Myocyte (in vitro differentiated cells): ENCODE measurements around the gene CDC26. TPM values are rescaled to one million over a fixed set of nuclear protein-coding genes. Genes with fewer than 3 reads are reported as not detected.
"Not testable (repeated sequence)": the region's sequence is repeated elsewhere in the genome, so short reads cannot be mapped to it uniquely, and the experiment has no call there.

ENCODE experiments used
- DNase-seq: peaks from one replicate; pipeline ENCODE4 v3.0.0-alpha.2; 2012; ENCODE audit warnings: low read depth
- total RNA-seq: library from RNA; depleted of rRNA; stranded (reverse); fragments of >200 nt; gene quantifications from 2 replicates; pipeline ENCODE4 v1.2.3, GENCODE V29; 2014

CDC26 gene
- total RNA-seq, 1 donor from 2014 or later = 36.0 TPM

DNA sequence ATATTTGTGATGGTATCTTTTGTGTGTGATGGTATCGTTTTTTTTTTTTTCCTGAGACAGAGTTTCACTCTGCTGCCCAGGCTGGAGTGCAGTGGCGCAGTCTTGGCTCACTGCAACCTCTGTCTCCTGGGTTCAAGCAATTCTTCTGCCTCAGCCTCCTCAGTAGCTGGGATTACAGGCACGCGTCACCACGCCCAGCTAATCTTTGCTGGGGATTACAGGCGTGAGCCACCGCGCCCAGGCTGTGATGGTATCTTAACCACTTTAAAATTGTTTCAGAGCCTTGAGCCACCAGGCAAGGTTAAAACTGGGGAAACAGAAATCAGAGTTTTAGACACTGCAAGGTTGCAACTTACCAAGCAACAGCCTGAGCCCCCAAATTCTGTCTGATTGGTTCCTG lies 20.9 kb upstream of the CDC26 start:
- DNase-seq = not testable (repeated sequence)

DNA sequence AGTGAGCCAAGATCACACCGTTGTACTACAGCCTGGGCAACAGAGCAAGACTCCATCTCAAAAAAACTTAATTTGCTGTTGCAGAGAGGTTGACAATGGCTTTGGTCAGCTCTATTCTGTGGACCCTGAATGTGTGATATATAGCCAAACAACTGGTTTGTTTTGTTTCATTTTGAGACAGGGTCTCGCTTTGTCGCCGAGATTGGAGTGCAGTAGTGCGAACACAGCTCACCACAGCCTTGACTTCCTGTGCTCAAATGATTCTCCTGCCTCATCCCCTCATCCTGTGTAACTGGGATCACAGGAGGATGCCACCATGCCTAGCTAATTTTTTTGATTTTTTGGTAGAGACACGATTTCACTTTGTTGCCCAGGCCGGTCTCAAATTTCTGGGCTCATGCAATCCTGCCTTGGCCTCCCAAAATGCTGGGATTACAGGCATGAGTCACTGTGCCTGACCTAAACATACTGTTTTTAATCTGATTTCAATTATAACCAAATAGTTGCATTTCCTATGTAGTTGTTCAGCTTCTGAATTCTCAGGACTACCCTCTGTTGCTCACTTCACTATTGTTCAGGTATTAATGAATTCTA lies 18.0 kb upstream of the CDC26 start:
- peak; percentile 13 for DNase-seq

DNA sequence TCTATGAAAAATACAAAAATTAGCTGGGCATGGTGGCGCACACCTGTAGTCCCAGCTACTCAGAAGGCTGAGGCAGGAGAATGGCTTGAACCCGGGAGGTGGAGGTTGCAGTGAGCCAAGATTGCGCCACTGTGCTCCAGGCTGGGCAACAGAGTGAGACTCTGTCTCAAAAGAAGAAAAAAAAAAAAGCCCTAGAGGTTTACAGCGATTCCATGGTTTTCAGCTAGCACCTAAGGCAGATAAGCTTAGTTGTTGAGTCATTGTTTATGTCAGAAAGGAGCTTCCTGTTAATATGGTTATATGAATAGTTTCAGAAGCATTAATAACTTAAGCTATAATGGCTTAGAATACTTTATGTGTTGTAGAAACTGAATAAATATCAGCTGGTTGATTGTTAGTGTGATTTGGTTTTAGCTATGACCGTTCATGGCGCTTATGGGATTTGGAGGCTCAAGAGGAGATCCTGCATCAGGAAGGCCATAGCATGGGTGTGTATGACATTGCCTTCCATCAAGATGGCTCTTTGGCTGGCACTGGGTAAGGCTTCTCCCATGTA lies 14.8 kb upstream of the CDC26 start:
- DNase-seq = no peak

DNA sequence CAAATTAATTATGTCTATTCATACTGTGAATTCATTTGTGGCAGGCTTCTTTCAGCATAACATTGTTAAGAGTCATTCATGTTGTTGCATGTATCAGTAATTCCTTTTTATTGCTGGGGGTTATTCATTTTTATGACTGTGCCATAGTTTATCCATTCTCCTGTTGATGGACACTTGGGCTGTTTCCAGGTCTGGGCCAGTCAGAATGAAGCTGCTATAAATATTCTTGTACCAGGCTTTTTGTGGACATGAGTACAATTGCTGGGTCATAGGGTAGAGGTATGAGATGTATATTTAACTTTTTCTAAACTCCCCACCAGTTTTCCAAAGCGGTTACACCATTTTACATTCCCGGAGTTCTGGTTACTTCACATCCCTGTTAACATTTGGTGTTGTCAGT lies 13.7 kb upstream of the CDC26 start:
- DNase-seq = peak; percentile 34

DNA sequence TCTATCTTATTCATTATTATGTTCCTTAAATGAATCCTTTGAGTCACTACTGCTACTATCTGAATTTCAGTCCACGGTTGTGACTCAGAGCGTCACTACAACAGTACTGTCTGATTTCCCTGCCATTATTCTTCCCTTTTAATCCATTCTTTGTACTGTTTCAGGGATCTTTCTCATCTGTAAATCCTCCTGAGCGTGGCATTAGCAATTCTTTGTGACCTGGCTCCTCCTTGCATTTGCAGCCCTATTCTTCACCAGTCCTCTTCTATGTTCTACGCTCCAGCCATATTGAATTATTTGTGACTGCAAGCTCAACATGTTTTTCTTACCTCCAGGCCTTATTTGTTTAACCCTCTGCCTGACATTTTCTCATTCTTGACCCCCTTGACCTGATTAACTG lies 6.0 kb upstream of the CDC26 start:
- DNase-seq = no peak

DNA sequence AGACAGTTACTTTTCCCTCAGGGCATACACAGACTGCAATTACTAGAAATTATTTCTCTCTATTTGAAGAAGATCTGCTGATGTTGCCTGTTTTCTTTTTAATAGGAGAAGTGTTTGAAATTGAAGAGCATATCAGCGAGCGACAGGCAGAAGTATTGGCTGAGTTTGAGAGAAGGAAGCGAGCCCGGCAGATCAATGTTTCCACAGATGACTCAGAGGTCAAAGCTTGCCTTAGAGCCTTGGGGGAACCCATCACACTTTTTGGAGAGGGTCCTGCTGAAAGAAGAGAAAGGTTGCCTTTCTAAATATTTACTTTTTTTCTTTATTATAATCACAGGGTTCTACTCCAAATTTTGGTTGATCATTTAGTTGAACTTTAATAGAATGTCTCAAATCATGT lies 3.5 kb upstream of the CDC26 start:
- DNase-seq = no peak

DNA sequence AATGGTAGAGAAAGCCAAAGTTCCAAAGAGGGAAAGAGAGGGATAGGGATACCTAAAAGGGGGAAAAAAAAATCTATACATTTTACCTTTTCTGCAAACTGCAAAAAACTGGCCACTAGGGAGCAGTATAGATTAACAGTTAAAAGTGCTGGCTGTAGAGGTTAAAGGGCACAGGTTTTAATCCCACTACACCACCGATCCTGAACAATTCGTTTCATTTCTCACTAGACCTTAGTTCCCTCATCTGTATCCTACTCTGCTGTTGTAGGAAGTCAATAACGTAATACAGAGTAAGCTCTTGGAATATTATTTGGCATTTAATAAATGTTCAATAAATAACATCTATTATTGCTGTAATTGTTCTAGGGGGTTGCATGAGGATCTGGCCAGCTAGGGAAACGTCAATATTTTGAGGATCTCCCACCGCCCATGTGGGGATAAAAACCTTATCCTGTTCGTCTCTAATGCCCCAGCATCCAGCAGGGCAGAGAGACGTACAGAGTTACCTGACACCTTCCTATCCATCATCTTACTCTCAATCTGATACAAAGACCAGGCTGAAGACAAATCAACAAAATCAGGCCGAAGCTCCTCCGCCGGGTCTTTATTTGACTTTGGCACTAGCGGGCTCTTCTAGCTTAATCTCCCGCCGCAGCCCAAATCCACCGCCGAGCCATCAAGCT lies 757 bp downstream of the CDC26 start:
- DNase-seq = peak; percentile 53

DNA sequence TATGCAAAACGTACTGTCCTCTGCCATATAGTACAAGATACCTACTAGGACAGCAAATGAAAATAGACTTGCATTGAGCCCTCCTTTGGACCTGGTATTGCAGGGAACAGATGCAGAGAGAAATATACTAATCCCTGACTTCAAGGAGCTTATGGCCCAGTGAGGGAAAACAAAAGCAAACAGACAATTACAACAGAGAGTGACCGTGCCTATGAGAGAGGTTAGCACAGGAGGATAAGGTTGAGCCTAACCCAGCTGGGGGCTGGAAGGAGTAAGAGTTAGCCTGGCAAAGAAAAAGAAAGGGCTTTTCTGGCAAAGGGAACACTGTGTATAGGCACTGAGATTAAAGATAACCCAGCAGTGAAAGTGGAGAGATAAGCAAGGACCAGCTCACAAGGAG lies 5.5 kb downstream of the CDC26 start:
- no peak for DNase-seq

DNA sequence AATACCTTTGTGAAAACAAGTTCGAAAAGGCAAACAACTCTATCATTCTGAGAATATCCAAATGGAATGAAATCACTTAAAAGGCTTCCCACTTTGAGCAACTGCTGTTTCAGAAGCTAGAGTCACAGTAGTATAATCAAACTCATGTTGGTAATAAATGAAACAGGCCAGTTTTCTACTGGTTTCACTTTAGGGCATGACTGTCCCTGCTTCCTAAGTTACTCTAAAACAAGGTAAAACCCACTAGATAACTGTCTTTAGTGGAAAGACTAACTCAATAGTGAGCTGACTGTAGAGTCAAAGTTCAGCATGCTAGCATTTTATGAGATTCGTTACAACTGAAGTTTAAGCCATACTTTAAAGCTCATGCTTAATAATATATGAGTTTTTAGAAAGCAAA lies 6.0 kb downstream of the CDC26 start:
- no peak for DNase-seq

DNA sequence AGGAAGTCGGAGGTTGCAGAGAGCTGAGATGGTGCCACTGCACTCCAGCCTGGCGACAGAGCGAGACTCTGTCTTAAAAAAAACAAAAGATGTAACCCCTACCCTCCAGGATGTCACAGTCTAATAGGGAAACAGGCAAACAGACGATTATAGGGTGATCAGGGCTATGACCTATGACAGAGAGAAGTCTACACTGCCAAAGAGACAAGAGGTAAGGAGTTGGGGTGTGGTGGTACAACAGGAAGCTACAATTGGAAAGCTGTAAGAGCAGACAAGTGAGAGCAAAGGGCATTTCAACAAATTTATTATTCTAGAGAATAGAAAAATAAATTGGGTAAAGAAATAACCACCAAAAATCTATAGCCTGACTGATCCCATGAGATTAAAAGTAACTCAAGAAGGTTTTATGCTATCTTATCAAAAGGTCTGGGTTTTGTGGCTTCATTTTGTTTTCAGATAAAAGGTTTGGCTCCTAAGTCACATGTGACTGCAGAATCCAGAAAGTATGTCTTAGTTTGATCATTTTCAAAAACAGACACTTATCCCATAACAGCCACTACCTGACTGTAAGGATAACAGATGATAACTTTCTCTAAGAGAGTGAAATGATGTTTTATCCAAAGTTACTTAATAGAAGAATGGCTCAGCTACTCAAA lies 7.3 kb downstream of the CDC26 start:
- no peak for DNase-seq

DNA sequence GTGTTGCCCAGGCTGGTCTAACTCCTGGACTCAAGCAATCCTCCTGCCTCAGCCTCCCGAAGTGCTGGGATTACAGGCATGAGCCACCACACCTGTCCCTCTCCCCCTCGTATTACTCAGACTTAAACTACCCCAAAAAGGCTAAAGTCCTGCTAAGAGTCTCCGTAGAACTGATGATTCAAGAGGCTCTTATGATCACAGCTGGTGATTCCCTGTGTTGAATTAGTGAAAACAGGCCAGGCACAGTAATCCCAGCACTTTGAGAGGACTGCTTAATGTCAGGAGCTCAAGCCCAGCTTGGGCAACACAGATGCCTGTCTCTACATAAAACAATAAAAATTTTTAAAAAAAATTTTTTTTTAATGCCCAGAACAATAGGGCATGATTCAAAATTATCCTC lies 9.2 kb downstream of the CDC26 start:
- DNase-seq = no peak

DNA sequence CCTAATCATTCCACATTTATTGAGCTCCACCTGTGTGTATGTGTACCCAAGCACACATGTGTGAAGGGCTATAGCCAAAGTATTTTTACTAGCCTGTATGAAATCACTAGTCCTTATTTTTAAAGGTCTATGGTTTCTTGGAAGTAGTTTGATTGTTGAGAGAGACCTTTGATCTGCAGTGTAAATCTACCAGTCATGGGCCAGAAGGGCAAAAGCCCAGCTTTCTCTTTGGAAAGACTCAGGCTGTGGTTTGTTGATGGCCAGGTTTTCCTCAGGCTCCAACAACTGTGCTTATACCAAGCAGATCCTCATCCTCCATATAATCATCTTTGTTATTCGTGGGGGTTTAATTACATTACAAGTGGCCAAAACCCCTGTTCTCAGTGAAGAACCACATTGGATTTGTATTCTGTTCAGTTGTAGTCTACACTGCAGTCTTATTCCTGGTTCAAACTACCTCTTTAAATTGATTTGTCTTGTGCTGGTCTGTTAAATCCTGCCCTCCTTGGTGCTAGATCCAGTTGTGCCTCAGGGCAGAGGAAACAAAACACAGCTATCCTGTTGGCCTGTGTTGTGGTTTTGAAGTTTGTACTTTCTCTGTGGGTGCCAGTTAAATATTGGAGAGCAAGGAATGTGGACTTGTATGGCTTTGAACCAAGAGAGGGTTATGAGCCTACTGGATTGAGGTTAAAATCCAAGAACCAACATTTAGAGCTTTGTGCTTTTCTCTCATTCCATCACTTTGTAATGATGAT lies 13.3 kb downstream of the CDC26 start:
- no peak for DNase-seq

DNA sequence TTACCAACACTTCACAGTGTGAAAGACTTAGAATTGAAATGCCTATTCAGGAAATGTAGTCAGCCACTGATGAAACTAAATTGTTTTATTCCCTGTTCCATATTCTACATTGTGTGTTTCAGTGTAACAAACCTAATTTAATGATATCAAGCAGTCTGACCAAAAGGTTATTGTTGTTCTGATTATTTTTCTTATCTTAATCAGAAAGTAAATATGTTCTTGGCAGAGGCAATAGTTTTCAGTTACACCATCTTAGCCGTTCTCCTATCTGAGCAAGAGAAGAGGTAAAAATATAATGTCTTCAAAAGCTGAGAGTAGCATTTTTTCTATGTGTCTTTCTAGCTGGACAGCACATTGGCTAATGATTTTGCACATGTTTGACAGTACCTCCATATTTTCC lies 17.1 kb downstream of the CDC26 start:
- no peak for DNase-seq

DNA sequence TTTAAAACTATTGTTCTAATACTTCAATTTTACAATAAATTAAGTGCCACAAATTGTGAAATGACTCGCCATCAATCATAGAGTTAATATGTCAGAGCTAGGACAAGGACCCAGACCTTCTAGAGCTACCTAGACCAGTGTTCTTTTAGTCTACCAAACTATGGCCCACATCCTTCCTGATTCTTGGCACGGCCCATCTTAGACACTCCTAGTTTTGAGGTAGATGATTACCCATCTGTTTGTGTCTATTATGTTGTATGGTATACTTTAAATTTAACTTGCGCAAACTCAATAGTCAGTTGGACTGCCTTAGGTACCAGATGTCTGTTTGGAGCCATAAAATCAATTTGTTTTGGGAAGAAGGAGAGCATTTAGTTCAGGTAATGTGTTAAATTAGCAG lies 17.5 kb downstream of the CDC26 start:
- no peak for DNase-seq

DNA sequence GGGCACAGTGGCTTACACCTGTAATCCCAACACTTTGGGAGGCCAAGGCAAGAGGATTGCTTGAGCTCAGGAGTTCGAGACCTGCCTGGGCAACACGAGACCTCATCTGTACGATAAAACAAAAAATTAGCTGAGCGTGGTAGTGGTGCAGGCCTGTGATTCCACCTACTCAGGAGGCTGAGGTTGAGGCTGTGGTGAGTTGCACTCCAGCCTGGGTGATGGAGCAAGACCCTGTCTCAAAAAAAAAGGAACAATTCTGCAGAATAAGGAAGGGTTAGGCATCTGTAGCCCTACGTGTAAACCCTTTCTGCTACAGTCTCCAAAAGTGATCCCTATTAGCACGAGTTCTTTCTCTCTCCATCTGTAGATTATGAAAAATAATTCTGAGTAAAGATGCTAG lies 19.9 kb downstream of the CDC26 start:
- no peak for DNase-seq

DNA sequence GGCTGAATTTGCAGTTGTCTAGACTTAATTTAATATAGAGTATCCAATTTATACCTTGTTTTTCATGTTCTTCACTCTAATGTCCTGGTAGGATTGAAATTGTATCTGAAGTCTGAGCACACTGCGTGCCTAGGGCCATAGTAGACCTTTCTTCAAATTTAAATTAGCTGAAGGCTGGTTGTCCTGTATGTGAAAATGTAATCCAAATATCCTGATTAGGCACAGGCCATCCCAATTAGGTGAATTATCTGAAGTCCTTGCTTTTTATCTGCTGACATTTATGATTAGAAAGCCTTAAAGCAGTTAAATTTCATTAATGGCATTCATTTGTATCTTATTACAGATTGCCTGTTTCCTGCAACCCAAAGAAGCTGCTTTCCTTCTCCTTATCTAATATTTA lies 20.4 kb downstream of the CDC26 start:
- DNase-seq = no peak

DNA sequence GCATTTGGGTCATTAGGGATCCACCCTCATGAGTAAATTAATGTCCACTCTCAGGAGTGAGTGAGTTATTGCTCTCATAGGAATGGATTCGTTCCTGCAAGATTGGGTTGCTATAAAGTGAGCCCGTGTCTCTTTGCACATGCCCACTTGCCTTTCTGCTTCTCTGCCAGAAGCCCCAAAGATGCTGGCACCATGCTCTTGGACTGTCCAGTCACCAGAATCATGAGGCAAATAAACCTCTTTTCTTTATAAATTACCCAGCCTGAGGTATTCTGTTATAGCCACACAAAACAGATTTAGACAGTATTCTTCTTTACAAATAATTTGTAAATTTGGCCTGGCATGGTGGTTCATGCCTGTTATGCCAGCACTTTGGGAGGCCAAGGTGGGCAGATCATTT lies 24.6 kb downstream of the CDC26 start:
- DNase-seq = no peak

DNA sequence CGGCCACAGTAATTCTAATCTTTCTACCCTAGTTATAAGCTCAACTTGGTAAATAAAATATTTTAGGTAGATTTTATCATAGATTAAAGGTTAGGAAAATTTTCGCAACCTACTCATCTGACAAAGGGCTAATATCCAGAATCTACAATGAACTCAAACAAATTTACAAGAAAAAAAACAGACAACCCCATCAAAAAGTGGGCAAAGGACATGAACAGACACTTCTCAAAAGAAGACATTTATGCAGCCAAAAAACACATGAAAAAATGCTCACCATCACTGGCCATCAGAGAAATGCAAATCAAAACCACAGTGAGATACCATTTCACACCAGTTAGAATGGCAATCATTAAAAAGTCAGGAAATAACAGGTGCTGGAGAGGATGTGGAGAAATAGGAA lies 25.7 kb downstream of the CDC26 start:
- DNase-seq = not testable (repeated sequence)

DNA sequence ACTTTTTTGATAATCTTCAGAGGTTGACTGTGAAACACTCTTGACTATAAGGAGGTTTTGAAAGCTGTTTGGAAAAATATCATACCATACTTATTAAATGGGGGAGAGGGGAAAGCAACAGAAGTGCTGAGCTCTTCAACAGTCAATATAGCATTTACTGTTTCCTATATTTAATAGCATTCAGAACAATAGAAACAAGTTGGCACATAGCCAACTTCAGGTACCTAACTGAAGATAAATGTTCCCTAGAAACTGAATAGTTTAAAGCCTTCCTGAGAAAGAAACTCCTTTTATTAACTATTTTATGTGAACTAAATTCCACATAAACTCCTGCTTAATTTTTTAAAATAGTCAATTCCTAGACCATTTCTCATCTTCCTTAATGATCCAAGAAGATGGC lies 27.7 kb downstream of the CDC26 start:
- no peak for DNase-seq

DNA sequence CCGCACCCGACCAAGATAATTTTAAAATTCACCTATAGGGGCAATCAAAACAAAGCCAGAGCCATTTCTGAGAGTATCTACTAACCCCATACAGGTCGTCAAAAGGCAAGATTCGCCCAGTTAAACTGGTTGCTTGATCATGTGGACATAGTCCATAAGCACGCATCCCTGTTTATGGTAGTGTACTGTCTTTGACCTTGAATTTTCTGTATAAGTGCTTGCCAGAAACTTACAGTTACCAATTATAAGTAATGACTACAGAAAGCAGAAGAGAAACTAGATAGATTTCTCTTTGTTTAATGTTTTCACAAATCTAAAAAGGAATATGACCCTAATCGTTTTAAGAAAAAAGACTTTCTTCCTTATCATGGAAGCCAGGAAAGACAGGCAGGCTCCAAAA lies 28.4 kb downstream of the CDC26 start:
- no peak for DNase-seq

DNA sequence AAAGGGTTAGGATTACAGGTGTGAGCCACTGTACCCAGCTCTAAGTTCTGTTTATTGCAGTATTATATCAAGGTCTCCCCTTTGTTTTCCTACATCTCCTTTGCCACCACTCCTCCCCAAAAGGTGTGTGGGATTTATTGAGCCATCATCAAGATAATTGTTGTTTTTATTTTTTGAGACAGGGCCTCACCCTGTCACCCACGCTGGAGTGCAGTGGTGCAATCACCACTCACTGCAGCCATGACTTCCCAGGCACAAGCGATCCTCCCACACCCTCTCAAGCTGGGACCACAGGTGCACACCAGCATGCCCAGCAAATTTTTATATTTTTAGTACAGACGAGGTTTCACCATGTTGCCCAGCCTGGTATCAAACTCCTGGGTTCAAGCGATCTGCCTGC lies 29.5 kb downstream of the CDC26 start:
- DNase-seq = no peak

DNA sequence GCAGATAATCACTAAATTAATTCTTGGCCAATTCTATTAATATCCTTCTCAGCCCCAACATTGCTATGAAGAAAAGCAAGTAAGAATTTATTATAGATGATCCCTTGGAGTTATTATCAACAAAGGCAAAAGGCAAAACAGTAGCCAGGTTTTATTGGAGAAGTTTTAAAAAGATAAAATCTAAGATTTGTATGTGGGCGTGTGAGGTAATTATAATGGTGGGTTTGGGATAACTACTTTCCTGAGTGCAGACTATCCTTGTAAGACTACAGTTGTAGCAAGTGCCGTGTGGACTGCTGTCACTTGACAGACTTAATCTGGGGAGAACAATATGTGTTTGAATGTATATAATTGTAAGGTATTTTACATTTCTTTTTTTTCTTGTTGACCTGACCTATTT lies 30.8 kb downstream of the CDC26 start:
- DNase-seq = no peak
